Measurements from ENCODE around the gene MTMR4. TPM values are rescaled to one million over a fixed set of nuclear protein-coding genes. Genes with fewer than 3 reads are reported as not detected.
"Not testable (repeated sequence)": the region's sequence is repeated elsewhere in the genome, so short reads cannot be mapped to it uniquely, and the experiment has no call there.

The MTMR4 gene
- polyA plus RNA-seq (ENCODE audit: insufficient read length): 75.6 TPM
- long read RNA-seq, donor 1, partial matches to known transcripts: 8 of 9 reads
- long read RNA-seq, donor 1, other reads (novel, unspliced or antisense): 0 of 9 reads
- long read RNA-seq, donor 2, partial matches to known transcripts: 0 of 4 reads
- long read RNA-seq, donor 2, other reads (novel, unspliced or antisense): 0 of 4 reads
- long read RNA-seq, donor 3, partial matches to known transcripts: 0 of 2 reads
- long read RNA-seq, donor 3, other reads (novel, unspliced or antisense): 0 of 2 reads
- long read RNA-seq, donor 4, partial matches to known transcripts: 0 of 1 reads
- long read RNA-seq, donor 4, other reads (novel, unspliced or antisense): 0 of 1 reads
- long read RNA-seq, donor 5, full-length matches to known transcripts: 2 of 2 reads
- long read RNA-seq, donor 5, partial matches to known transcripts: 0 of 2 reads
- long read RNA-seq, donor 5, other reads (novel, unspliced or antisense): 0 of 2 reads
- long read RNA-seq, donor 6, full-length matches to known transcripts: 3 of 8 reads
- long read RNA-seq, donor 6, partial matches to known transcripts: 5 of 8 reads
- long read RNA-seq, donor 6, other reads (novel, unspliced or antisense): 0 of 8 reads
- long read RNA-seq, donor 7, partial matches to known transcripts: 6 of 9 reads
- long read RNA-seq, donor 7, other reads (novel, unspliced or antisense): 0 of 9 reads
- long read RNA-seq, donor 8: 0 reads

- peak; percentile 82 for DNase-seq
Observed at GRCh38 chr17:58513965-58514769, at the start of gene MTMR4. TSS of gene MTMR4 (minus strand) at chr17:58514638. CDS start at chr17:58514407, 231 bp downstream.

- DNase-seq: no peak
Observed at GRCh38 chr17:58560511-58560910, 46.1 kb upstream of the MTMR4 start.

- no peak for DNase-seq
Observed at GRCh38 chr17:58557981-58558380, 43.5 kb upstream of the MTMR4 start.

GRCh38 chr17:58556833-58557250, 42.4 kb upstream of the MTMR4 start:
- DNase-seq: no peak

GRCh38 chr17:58555109-58555508, 40.7 kb upstream of the MTMR4 start:
- DNase-seq: not testable (repeated sequence)

- DNase-seq: no peak
Observed at GRCh38 chr17:58541249-58541648, 26.8 kb upstream of the MTMR4 start.

- DNase-seq: no peak
Observed at GRCh38 chr17:58539698-58540097, 25.3 kb upstream of the MTMR4 start.

- DNase-seq: no peak
Observed at GRCh38 chr17:58538811-58539409, 24.5 kb upstream of the MTMR4 start.

- DNase-seq: no peak
Observed at GRCh38 chr17:58537266-58537665, 22.8 kb upstream of the MTMR4 start.

- DNase-seq: no peak
Observed at GRCh38 chr17:58536542-58536941, 22.1 kb upstream of the MTMR4 start.

- no peak for DNase-seq
Observed at GRCh38 chr17:58535431-58535830, 21.0 kb upstream of the MTMR4 start.

- no peak for DNase-seq
Observed at GRCh38 chr17:58534901-58535421, 20.5 kb upstream of the MTMR4 start.

- no peak for DNase-seq
Observed at GRCh38 chr17:58534331-58534730, 19.9 kb upstream of the MTMR4 start.

GRCh38 chr17:58533616-58534188, 19.3 kb upstream of the MTMR4 start:
- DNase-seq: no peak

GRCh38 chr17:58532555-58532951, 18.1 kb upstream of the MTMR4 start:
- DNase-seq: no peak

GRCh38 chr17:58531661-58532554, 17.5 kb upstream of the MTMR4 start:
- DNase-seq: peak; percentile 51

- DNase-seq: no peak
Observed at GRCh38 chr17:58531122-58531521, 16.7 kb upstream of the MTMR4 start.

GRCh38 chr17:58530655-58531054, 16.2 kb upstream of the MTMR4 start:
- DNase-seq: no peak

GRCh38 chr17:58529275-58529674, 14.8 kb upstream of the MTMR4 start:
- DNase-seq: no peak

- no peak for DNase-seq
Observed at GRCh38 chr17:58528443-58528842, 14.0 kb upstream of the MTMR4 start.
